ENCODE results near the gene ESYT3. TPM values are rescaled to one million over a fixed set of nuclear protein-coding genes. Genes with fewer than 3 reads are reported as not detected.

Gene ESYT3
- polyA plus RNA-seq, 3 donors = not detected

- no peak overlapping the region for H3K27ac Mint-ChIP-seq
- H3K36me3 Mint-ChIP-seq = peaks cover 0 to 2% of the 10 kb centered on the region in 2 donors
- Histone ChIP-seq H3K4me1 (ENCODE audit: control insufficient read depth in 1 of 2, insufficient read depth in 2 of 2, low read length in 2 of 2) (peaks cover 32 to 41% of the 10 kb centered on the region in 2 donors), H3K27ac (ENCODE audit: low read depth in 1 of 2, low read length in 2 of 2) (no peak overlapping the region), H3K9me3 (replicated peaks in 1 of 2; ENCODE audit: control insufficient read depth in 1 of 2, insufficient read depth in 1 of 2, low read length in 2 of 2) (no peaks in the 10 kb centered on the region), H3K79me2 (ENCODE audit: insufficient read depth, low read length) (no peaks in the 10 kb centered on the region), H3K4me3 (replicated peaks in 1 of 3; ENCODE audit: low read depth in 2 of 3, low read length in 3 of 3) (no peak overlapping the region), H3K36me3 (replicated peaks in 1 of 2; ENCODE audit: control insufficient read depth in 1 of 2, insufficient read depth in 2 of 2, low read length in 2 of 2) (no peaks in the 10 kb centered on the region), H3K9ac (ENCODE audit: insufficient read depth, low read length, poor library complexity, severe bottlenecking) (no peak overlapping the region), H3K27me3 (ENCODE audit: control insufficient read depth in 2 of 2, insufficient read depth in 2 of 2, low read length in 2 of 2) (no peaks in the 10 kb centered on the region), H3K4me2 (replicated peaks; ENCODE audit: extremely low read depth, low read length, poor library complexity, severe bottlenecking) (no peak overlapping the region), H2AFZ (ENCODE audit: insufficient read depth, low read depth, low read length, poor library complexity, severe bottlenecking) (no peak overlapping the region), H4K20me1 (ENCODE audit: insufficient read depth, low read length) (no peaks in the 10 kb centered on the region)
- DNase-seq = no peak
- WGBS (ENCODE audit: insufficient coverage) = no CpG with 5 or more reads among the region's 2 CpGs
- intact Hi-C loops (cut with micrococcal nuclease) = no loop called here
- TF ChIP-seq CTCF (IDR thresholded peaks at IDR 0.05) = no peak
- H3K4me3 Mint-ChIP-seq = no peak overlapping the region
- H3K4me1 Mint-ChIP-seq = peaks cover 40% of the 10 kb centered on the region
- no peaks in the 10 kb centered on the region for H3K27me3 Mint-ChIP-seq (ENCODE audit: low read depth in 3 of 3)
- H3K9me3 Mint-ChIP-seq = peaks cover 0 to 6% (median 0%) of the 10 kb centered on the region in 7 donors
Measured at GRCh38 chr3:138496436-138496835, 62.0 kb downstream of the ESYT3 start.

GRCh38 chr3:138497021-138497420 lies 62.6 kb downstream of the ESYT3 start:
- Mint-ChIP-seq H3K27me3 (ENCODE audit: low read depth in 3 of 3) (no peaks in the 10 kb centered on the region), H3K4me1 (peaks cover 38% of the 10 kb centered on the region), H3K36me3 (peaks cover 0 to 2% of the 10 kb centered on the region in 2 donors), H3K4me3 (no peak overlapping the region), H3K9me3 (peaks cover 0 to 6% (median 0%) of the 10 kb centered on the region in 7 donors), H3K27ac (no peak overlapping the region)
- no peak overlapping the region for H3K4me2 ChIP-seq (replicated peaks; ENCODE audit: extremely low read depth, low read length, poor library complexity, severe bottlenecking)
- intact Hi-C loops (cut with micrococcal nuclease) = no loop called here
- H2AFZ ChIP-seq (ENCODE audit: insufficient read depth, low read depth, low read length, poor library complexity, severe bottlenecking) = no peak overlapping the region
- no peak for TF ChIP-seq CTCF (IDR thresholded peaks at IDR 0.05)
- H3K4me3 ChIP-seq (replicated peaks in 1 of 3; ENCODE audit: low read depth in 2 of 3, low read length in 3 of 3) = no peak overlapping the region
- H3K36me3 ChIP-seq (replicated peaks in 1 of 2; ENCODE audit: control insufficient read depth in 1 of 2, insufficient read depth in 2 of 2, low read length in 2 of 2) = no peaks in the 10 kb centered on the region
- peaks cover 32 to 41% of the 10 kb centered on the region in 2 donors for H3K4me1 ChIP-seq (ENCODE audit: control insufficient read depth in 1 of 2, insufficient read depth in 2 of 2, low read length in 2 of 2)
- no peak overlapping the region for H3K9ac ChIP-seq (ENCODE audit: insufficient read depth, low read length, poor library complexity, severe bottlenecking)
- no peaks in the 10 kb centered on the region for H3K79me2 ChIP-seq (ENCODE audit: insufficient read depth, low read length)
- DNase-seq = no peak
- H3K9me3 ChIP-seq (replicated peaks in 1 of 2; ENCODE audit: control insufficient read depth in 1 of 2, insufficient read depth in 1 of 2, low read length in 2 of 2) = no peaks in the 10 kb centered on the region
- H3K27ac ChIP-seq (ENCODE audit: low read depth in 1 of 2, low read length in 2 of 2) = no peak overlapping the region
- no peaks in the 10 kb centered on the region for H4K20me1 ChIP-seq (ENCODE audit: insufficient read depth, low read length)
- no peaks in the 10 kb centered on the region for H3K27me3 ChIP-seq (ENCODE audit: control insufficient read depth in 2 of 2, insufficient read depth in 2 of 2, low read length in 2 of 2)

Data from CD14-positive monocyte (primary cell).